Activated CD4-positive, alpha-beta T cell treated with anti-CD3 and anti-CD28 coated beads for 24 hours (primary cell): ENCODE measurements around the gene TTLL13.
"Not testable (repeated sequence)": the region's sequence is repeated elsewhere in the genome, so short reads cannot be mapped to it uniquely, and the experiment has no call there.

ENCODE experiments used
- DNase-seq, 2 donors: peaks; one replicate each; pipeline ENCODE4 v3.0.0-alpha.2; 2020; ENCODE audit warnings: low read depth in 2 of 2

Gene TTLL13

DNA sequence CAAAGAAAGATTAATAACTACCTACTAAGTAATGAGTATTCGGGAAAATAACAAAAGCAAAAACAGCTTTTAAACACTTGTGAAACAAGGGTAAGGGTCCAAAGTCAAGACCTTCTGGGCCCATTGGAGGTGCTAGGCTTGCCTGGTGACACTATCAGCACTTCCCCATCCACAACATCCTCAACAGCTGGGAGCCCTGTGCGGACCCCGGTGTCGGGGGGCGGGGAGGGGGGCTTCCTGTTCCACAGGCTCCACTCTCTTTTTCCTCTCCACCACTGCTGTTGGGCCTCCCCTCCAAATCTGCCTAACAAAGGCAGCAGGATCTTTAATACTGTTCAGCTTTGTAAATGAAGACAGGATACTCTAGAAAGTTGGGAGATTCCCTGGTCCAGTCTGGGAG lies 37.7 kb downstream of the TTLL13 start:
- no peak for DNase-seq

DNA sequence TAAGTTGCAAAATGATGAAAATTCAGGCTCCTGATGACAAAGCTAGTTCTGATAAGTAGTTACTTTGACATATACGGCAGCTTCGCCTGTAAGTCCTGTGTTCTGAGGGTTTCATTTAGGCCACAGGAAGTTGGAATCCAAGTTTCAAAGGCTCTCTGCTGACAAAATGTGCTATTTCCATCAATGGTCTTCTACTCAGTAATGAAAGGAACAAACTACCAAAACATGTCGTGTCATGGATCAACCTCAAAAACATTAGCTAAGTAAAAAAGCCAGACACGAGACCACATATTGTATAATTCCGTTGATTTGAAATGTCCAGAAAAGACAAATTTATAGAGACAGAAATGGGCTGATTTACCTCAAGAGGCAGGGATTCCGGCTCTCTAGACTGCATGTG lies 38.6 kb downstream of the TTLL13 start:
- DNase-seq: no peak

DNA sequence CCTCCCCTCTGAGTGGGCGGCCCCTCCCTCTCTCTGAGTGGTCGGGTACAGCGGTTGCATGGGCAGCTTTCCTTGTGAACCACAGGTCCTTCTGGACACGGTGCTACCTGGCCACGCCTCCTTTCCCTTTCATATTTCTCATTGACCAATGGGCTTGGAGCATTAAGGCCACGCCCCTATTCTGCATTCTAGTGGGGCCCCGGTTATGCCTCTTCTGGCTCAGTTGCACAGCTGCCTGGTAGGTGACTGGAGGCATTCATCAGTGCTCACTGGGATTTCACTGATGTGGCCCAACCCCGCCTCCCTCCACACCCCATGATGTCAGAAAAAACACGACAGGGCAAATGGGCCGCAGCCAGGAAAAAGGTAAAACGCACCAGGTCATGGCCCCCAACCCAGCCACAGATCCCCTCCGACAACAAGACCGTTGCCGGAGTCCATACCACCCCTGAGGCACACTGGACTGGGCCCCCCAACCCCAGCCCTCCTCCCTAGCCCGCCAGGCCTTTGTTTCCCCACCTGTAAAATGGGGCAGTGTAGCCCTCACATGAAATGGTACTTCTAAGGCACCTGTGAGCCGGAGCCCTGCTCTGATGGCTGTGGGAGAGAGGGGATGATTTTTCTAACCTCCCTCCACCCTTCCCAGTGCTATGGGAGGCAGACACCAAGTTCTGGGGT lies 42.5 kb downstream of the TTLL13 start:
- DNase-seq: no peak

DNA sequence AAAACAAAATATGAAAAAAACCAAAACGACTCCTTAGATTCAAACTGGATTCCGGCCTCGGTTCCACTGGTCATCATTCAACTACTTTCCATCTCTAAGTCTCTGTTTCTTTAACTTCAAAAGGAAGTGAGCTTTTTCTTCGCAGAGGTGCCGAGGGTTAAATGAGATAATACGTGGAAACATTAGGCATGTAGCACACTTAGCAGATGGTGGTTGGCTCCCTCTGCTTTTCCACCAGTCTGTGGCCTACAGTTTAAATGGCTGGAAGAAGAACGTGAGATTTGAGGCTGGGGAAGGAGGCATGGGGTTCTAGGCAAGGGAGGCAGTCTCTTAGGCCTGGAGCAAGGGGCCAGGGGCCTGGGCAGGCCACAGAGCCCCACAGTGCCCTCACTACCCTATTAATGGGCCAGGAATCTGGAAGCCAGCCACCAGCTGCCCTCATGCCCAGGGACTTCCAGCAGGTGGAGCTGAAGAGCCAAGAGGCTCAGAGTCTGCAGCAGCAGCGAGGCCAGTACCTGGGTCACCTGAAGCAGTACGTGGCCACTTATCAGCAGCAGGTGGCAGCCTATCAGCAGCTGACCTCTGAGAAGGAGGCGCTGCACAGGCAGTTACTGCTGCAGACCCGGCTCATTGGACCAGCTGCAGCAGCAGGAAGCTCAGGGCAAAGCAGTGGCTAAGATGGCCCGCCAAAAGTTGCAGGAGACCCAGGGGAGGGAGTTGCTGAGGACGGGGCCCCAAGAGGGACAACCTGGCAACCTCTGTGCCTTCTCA lies 43.9 kb downstream of the TTLL13 start:
- peak; percentile 59 to 76 for DNase-seq

DNA sequence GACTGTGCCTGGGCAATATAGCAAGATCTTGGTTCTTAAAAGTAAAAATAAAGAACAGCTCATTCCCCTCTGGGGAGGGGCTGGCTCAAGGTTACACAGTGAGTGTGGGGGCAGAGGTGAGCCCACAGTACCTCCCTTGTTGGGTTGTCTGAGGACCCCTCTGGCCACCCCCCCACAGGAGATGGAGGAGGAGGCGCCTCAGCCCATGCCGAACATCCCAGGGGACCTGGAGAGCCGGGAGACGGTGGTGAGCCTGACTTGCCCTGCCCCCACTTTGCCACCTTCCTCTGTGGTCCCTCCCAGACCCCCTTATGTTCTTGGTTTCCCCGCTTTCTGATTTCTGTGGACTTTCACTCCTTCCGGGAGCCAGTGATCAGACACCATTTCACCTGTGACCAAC lies 44.8 kb downstream of the TTLL13 start:
- DNase-seq: no peak

DNA sequence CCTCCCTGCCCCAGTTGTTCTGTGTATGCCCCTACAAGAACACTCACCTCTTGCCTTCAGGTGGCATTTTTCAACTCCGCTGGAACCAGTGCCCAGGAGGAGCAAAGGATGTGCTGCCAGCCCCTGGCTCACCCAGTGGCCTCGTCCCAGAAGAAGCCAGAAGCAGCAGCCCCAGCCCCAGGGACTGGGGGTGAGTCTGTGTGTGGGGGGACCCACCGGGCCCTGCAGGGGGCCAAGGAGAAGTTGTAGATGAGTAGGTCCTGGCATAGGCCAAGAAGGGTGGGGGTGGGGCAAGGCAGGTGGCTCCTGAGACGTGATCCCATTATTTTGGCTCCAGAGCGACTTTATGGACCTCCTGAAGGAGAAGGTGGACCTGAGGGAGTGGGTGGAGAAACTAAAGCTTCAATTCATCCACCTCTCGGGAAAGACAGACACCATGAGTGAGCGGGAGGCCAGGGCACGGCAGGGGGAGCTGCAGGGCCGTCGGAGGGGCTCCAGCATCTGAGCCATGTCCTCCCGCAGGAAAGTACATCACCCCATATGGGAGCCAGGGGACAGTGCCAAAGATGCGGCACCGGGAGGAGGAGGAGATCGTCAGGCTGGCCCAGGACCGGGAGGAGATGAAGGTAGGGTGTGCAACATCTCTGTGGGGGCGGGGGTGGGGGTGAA lies 45.4 kb downstream of the TTLL13 start:
- no peak for DNase-seq

DNA sequence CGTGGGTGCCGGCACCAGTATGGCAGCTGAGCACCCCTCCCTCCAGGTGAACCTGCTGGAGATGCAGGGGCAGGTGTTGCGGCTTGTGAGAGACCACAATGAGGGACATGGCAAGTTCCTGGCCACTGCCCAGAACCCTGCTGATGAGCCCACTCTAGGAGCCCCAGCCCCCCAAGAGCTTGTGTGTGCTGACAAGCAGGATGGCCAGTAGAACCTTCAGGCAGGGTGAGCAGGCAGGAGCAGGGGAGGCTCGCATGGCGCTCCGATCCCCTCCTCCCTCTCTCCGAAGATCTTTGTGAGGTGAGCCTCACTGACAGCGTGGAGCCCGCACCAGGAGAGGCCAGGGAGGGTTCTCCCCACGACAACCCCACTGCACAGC lies 45.9 kb downstream of the TTLL13 start:
- no peak for DNase-seq

DNA sequence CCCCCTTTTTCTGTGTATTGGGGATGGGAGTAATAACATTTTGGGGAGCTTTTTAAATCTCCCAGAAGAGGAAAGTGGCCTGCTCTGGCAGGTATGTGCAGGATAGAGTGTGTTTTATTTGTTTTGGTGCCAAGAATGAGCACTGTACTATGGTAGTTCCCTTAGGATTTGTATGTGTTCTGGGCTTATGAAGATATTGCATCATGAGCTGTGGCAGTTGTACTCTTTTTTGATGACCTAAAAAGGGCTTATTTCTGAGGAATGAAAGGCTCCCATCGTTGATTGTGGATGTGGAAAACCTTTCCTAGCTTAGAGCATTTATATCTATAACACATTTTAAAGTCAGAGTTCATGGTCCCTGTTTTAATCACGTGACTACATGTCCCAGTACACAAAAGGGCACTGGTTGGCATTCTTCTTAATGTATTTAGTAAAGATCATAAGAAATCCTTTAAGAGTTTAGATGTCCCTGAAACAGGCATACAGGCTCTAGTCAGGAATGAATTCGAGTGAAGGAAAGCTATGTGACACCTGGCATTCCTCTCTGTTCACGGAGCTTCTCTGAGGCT lies 47.0 kb downstream of the TTLL13 start:
- DNase-seq: not testable (repeated sequence)

DNA sequence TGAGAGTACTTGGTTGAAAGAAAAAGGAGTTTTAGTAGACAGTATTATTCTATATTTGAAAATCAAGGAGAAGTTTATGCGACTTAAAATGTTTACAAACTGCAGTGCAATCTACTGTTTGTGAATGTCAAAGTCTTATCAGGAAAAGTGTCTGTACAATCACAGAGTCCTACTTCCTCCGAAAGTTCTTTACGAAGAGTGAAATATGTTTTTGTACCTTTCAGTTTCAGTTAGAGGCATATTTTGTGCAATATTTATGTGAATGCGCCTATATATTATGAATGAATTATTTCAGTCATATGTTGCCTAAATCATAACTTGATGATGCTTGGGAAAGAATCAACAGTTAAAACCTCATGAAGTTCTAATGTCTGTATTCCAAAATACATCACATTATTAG lies 47.7 kb downstream of the TTLL13 start:
- no peak for DNase-seq

DNA sequence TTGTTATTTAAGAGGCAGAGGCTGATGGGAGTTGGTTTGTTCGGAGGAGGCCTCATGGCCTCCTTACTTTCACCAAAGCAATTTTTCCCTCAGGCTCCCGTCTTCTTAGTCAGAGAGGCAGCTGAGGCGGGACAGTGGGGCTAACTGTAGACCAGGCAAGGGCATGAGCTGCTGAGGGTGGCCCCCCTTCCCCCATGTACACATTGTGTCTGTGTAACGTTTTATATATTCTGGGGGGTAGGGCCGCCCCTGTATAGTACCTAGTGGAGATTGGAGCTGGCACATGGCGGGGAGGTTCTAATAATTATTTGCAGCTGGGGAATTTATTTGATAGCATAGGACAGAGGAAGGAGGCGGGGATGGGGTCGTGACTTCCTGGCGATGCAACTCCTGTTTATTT lies 51.2 kb downstream of the TTLL13 start:
- no peak for DNase-seq

DNA sequence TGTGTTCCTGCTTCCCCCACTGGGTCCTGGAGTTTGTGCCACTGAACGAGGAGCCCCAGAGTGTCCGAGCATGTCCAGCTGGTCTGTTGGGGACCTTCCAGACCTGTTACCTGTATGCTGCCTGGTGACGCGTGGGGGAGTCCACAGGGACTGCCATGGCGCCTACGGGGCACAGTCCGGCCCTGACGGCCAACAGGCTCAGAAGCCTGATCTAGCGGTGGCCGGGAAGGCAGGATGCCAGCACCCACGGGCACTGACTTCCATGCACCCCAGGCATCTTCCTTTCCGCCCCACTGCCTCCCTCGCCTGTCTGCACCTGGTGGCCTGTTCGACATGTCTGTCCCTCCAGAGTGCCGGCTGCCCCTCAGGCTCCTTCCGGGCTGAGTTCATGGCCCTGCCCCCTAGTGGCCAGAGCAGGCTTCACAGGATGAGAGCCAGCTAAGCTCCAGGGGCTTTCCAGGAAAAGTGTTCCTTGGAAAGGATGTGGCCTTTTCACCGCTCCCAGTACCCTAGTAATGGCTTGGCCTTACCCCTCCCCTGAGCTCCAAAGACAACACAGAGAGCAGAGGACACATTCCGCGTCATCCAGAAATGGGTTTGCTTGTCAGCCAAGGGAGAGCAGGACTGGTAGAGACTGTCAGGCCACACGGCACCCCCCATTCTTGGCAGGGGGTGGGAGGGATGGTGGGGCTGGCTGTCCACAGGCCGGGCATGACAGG lies 51.8 kb downstream of the TTLL13 start:
- peak; percentile 40 to 59 for DNase-seq

DNA sequence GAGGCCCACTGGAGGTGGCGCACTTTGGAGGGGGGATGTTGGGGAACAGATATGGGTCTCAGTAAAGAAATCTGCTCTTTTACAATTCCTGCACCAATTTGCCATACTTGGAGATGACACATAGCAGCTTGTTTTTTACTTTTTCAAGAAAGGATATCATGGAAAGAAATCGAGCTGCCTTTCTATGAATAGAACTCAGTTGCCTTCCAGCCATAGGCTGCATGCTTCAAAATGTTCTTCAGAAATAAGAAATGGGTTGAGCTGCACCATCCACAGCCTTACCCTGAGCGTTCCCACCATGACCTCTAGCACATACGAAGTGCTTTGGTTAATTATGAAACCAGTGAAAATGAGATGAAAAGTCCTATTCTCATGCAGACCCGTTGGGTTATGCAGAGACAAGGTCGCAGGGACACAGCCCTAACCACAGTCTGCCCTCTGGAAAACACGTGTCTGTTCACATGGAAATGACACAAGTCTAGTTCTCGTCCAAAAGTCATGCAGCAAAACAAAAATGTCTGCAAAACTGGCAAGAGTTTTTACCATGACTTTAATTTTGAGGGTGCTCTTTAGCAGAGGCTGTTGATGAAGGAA lies 52.4 kb downstream of the TTLL13 start:
- no peak for DNase-seq

DNA sequence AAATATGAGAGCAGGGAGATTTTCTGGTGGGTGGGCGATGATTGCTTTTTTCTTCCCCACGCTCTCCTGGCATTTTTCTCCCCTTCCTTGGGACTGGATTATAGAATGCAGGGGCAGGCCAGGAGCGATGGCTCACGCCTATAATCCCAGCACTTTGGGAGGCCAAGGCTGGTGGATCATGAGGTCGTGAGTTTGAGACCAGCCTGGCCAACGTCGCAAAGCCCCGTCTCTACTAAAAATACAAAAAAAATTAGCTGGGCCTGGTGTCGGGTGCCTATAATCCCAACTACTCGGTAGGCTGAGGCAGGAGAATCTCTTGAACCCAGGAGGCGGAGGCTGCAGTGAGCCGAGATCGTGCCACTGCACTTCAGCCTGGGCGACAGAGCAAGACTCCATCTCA lies 56.0 kb downstream of the TTLL13 start:
- DNase-seq: not testable (repeated sequence)

DNA sequence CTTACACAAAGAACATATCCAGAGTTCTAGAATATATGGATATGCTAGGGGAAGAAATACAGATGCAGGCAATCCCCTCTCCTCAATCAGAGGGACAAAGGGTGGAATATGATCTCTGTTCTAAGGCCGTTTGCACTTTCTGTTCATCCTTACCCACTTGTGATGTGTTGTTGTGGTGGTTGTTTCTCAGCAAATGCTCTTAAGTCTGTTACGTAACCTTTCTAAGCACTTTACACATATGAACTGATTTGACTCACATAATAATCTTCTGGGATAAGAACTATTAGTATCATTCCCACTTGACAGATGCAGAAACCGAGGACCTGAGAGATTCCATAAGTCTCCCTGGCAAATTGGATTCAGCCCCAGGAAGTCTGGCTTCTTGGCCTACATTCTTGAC lies 56.6 kb downstream of the TTLL13 start:
- no peak for DNase-seq

DNA sequence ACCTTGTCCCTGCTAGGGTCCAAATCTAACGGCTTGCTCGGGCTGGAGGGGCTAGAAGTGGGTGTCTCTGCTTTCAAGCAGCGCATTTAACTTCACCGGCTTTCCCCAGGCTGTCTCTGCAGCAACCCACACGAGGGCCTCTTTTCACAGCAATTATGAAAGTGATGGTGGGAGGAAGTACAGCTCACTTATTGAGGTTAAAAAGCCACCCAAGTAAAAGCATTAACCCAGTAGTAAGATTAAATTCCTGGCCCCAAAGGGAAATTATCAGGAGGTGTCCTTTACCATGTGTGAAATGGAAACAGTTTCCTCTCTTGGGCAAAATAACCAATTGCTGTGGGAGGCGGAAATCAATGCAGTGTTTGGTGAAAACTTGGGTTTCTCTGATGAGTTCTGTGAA lies 57.2 kb downstream of the TTLL13 start:
- peak; percentile 15 to 24 for DNase-seq

DNA sequence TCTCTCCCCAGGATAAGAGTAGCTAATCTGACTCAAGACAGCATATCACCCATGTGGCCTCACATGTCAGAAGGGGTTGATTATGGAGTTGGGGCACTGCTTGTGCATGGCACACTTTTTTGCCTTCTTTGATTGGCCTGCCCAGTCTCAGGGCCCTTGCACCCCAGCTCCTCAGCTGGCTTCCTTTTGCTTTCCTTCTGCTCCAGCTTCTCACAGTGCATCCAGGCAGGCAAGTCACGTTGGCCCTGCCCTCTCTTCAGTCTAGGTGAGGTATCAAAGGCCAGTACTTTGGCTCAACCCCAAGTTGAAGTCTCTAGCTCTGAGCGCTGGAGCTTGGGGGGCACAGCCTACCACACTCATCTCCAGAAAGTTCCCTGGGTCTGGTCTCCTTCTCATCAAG lies 58.3 kb downstream of the TTLL13 start:
- DNase-seq: no peak

DNA sequence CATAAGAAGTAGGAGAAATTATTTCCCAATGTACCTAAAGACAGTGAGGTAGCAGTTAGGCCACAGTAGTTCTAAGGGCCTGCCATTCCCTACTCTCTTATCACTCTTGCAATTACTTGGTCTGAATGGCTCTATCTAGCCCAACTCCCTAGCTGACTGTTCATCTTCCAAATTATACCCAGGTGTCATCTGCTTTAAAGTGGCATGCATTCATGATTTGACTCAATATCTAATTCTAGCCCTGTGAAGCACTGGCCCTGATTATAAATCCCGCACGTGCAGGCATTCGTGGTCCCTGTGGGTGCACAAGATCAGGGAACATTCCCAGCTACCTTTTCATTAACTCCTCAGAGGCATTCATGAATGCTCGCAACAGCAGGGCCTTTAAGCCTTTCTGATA lies 59.7 kb downstream of the TTLL13 start:
- no peak for DNase-seq
